ENCODE measurements around the gene TRIAP1. TPM values are rescaled to one million over a fixed set of nuclear protein-coding genes. Genes with fewer than 3 reads are reported as not detected.

Gene TRIAP1
- total RNA-seq (2021; ENCODE audit: unreplicated experiment) (23.9 TPM), Bru-seq, nascent RNA (percentile 79 among the genes with signal in this experiment), BruChase-seq, experiment 1, labeled RNA remaining after a 2-hour chase (percentile 94 among the genes with signal in this experiment), BruChase-seq, experiment 2, labeled RNA remaining after a 6-hour chase (percentile 94 among the genes with signal in this experiment)
- 20.6 TPM for polyA plus RNA-seq (2012; ENCODE audit: insufficient read length)
- long read RNA-seq, transcript TRIAP1-202 (2 exons, 1,182 nt): major isoform, 25 of 56 reads
- long read RNA-seq, partial matches to known transcripts: 0 of 56 reads
- long read RNA-seq, other reads (novel, unspliced or antisense): 31 of 56 reads

- POLR2A ChIA-PET: no interaction called here
- BruUV-seq (replicated peaks): TSS peak; percentile 93
- Histone ChIP-seq H3K9me3 (ENCODE audit: control insufficient read depth, insufficient read depth, low read depth, low read length) (no peaks in the 10 kb centered on the region), H3K4me1 (ENCODE audit: control insufficient read depth, insufficient read depth, low read length) (peaks cover 7% of the 10 kb centered on the region; the same call in 1 of the 2 replicates), H3K4me3 (ENCODE audit: low read depth in 2 of 2, low read length in 2 of 2) (peak within 1 kb of the TSS; percentile 95 to 97), H3K27me3 (ENCODE audit: control insufficient read depth, insufficient read depth, low read length) (no peaks in the 10 kb centered on the region), H3K27ac (ENCODE audit: low read length) (peak within 1 kb of the TSS; percentile 95), H3K36me3 (ENCODE audit: control insufficient read depth, insufficient read depth, low read length) (peaks cover 12% of the 10 kb centered on the region; the same call in 1 of the 2 replicates)
- in situ Hi-C loops (cut with HindIII; ENCODE audit: low pct_unique_long_range_greater_than_20kb, low sequenced_read_pairs) (no loop called here), intact Hi-C loops (cut with micrococcal nuclease; ENCODE audit: unreplicated experiment) (no loop called here)
- peak; percentile 53; the same call in 1 of the 2 replicates for TF ChIP-seq TCF7L2 (IDR thresholded peaks at IDR 0.05; ENCODE audit: low read depth, low read length)
- no peak for TF ChIP-seq CTCF (IDR thresholded peaks at IDR 0.05)
- TF ChIP-seq REST (IDR thresholded peaks at IDR 0.05; ENCODE audit: insufficient read depth in 1 of 2, low read depth in 2 of 2, low read length in 1 of 2): peak in 1 of 2 experiments; percentile 76; a peak in 1 of 4 replicates
- TF ChIP-seq SIN3A (IDR thresholded peaks at IDR 0.05; ENCODE audit: borderline replicate concordance, insufficient read depth, low read depth, low read length): peak; percentile 96
- peak; percentile 96 for TF ChIP-seq POLR2AphosphoS5 (IDR thresholded peaks at IDR 0.05; ENCODE audit: low read depth, low read length)
- CTCF ChIA-PET: no interaction called here
- DNase-seq (ENCODE audit: low read depth, low spot score): no peak
- peak; percentile 97 for ATAC-seq
Observed at GRCh38 chr12:120445911-120446843, at the start of gene TRIAP1, which contains the start of gene GATC. Gene TRIAP1 (minus strand): TSS chr12:120446384. CDS start chr12:120446372, 12 bp downstream. Gene GATC (plus strand): TSS chr12:120446444. CDS start chr12:120446481, 37 bp downstream.

- peak; percentile 19; the same call in 1 of the 2 replicates for ATAC-seq
- Histone ChIP-seq H3K36me3 (ENCODE audit: control insufficient read depth, insufficient read depth, low read length) (peaks cover 19% of the 10 kb centered on the region), H3K9me3 (ENCODE audit: control insufficient read depth, insufficient read depth, low read depth, low read length) (no peaks in the 10 kb centered on the region), H3K4me1 (ENCODE audit: control insufficient read depth, insufficient read depth, low read length) (peaks cover 21% of the 10 kb centered on the region), H3K27me3 (ENCODE audit: control insufficient read depth, insufficient read depth, low read length) (no peaks in the 10 kb centered on the region), H3K4me3 (ENCODE audit: low read depth in 2 of 2, low read length in 2 of 2) (peak overlapping the region; percentile 73 to 99), H3K27ac (ENCODE audit: low read length) (peak overlapping the region; percentile 96)
- DNase-seq (ENCODE audit: low read depth, low spot score): no peak
- TF ChIP-seq TCF7L2 (IDR thresholded peaks at IDR 0.05; ENCODE audit: low read depth, low read length): no peak
- TF ChIP-seq REST (IDR thresholded peaks at IDR 0.05; ENCODE audit: insufficient read depth in 1 of 2, low read depth in 2 of 2, low read length in 1 of 2): no peak
- no peak for TF ChIP-seq POLR2AphosphoS5 (IDR thresholded peaks at IDR 0.05; ENCODE audit: low read depth, low read length)
- no peak for TF ChIP-seq CTCF (IDR thresholded peaks at IDR 0.05)
- no peak for TF ChIP-seq SIN3A (IDR thresholded peaks at IDR 0.05; ENCODE audit: borderline replicate concordance, insufficient read depth, low read depth, low read length)
- in situ Hi-C loops (cut with HindIII; ENCODE audit: low pct_unique_long_range_greater_than_20kb, low sequenced_read_pairs): no loop called here
- POLR2A ChIA-PET: interaction anchor here (0.6 to 0.8 kb wide), 2 partner anchors 34 to 701 kb away, joined by 3 to 4 read pairs; partner anchors contain the start of gene COQ5
- CTCF ChIA-PET: no interaction called here
- intact Hi-C loops (cut with micrococcal nuclease; ENCODE audit: unreplicated experiment): no loop called here
- no TSS peak for BruUV-seq (replicated peaks)
Observed at GRCh38 chr12:120495186-120495730, 49.1 kb upstream of the TRIAP1 start.

Data from Panc1 (cell line).